Spleen (tissue), 11 donors: ENCODE measurements around the gene SLC38A8. TPM values are rescaled to one million over a fixed set of nuclear protein-coding genes. Genes with fewer than 3 reads are reported as not detected.

ENCODE experiments used
- DNase-seq: peaks from one replicate; pipeline ENCODE4 v3.0.0-alpha.2; 2020
- H3K27ac ChIP-seq, 8 donors: fragments of 200-600 bp; sonication (generic) in 7 of 8; 1 replicate in 4 of 8; 2 replicates in 4 of 8; pipeline versions ENCODE4 v1.5.0 to v1.8.0; 2016 to 2021; ENCODE audit warnings: inconsistent platforms in 4 of 8, mild to moderate bottlenecking in 4 of 8, moderate library complexity in 1 of 8
- H3K27me3 ChIP-seq, 7 donors: fragments of 200-600 bp; sonication (generic) in 6 of 7; replicated peaks in 1 of 7; 1 replicate in 4 of 7; 2 replicates in 3 of 7; pipeline versions ENCODE4 v1.5.0 to v1.8.0; 2016 to 2021; ENCODE audit warnings: inconsistent platforms in 3 of 7, mild to moderate bottlenecking in 1 of 7
- H3K36me3 ChIP-seq, 6 donors: fragments of 200-600 bp; sonication (generic) in 5 of 6; 1 replicate in 4 of 6; 2 replicates in 2 of 6; pipeline versions ENCODE4 v1.5.0 to v1.8.0; 2016 to 2021; ENCODE audit warnings: inconsistent platforms in 2 of 6
- H3K4me1 ChIP-seq, 6 donors: fragments of 200-600 bp; sonication (generic) in 5 of 6; 1 replicate in 3 of 6; 2 replicates in 3 of 6; pipeline versions ENCODE4 v1.5.0 to v1.8.0; 2016 to 2021; ENCODE audit warnings: inconsistent platforms in 3 of 6
- H3K4me3 ChIP-seq, 8 donors: fragments of 200-600 bp; sonication (generic) in 7 of 8; 1 replicate in 4 of 8; 2 replicates in 4 of 8; pipeline versions ENCODE4 v1.5.0 to v1.8.0; 2016 to 2021; ENCODE audit warnings: inconsistent platforms in 4 of 8, mild to moderate bottlenecking in 4 of 8, moderate library complexity in 2 of 8
- H3K9me3 ChIP-seq, 8 donors: fragments of 200-600 bp; sonication (generic) in 7 of 8; 1 replicate in 4 of 8; 2 replicates in 4 of 8; pipeline versions ENCODE4 v1.5.0 to v1.8.0; 2016 to 2021; ENCODE audit warnings: inconsistent platforms in 4 of 8
- CTCF ChIP-seq, 11 experiments: fragments of 200-600 bp in 7 of 11; fragments of 450-650 bp in 4 of 11; sonication (generic) in 4 of 11; IDR thresholded peaks in 8 of 11; conservative IDR thresholded peaks in 3 of 11; 1 replicate in 7 of 11; 2 replicates in 4 of 11; pipeline versions ENCODE4 v1.4.0 to v1.8.0; 2016 to 2021; ENCODE audit warnings: antibody characterized with exemption in 11 of 11, inconsistent platforms in 4 of 11, mild to moderate bottlenecking in 1 of 11
- POLR2A ChIP-seq, 3 donors: fragments of 450-650 bp; IDR thresholded peaks; one replicate each; pipeline ENCODE4 v1.5.1; 2017; ENCODE audit warnings: antibody characterized with exemption in 3 of 3, mild to moderate bottlenecking in 1 of 3
- POLR2AphosphoS5 ChIP-seq, 3 donors: sonication (generic); formaldehyde crosslinking; IDR thresholded peaks; one replicate each; pipeline ENCODE4 v1.5.1; 2017; ENCODE audit warnings: antibody characterized with exemption in 3 of 3
- WGBS, 5 donors: extraction: QIAGEN DNeasy Blood & Tissue Kit in 3 of 5; methylation state at CpG; one replicate each; pipeline versions ENCODE4 v1.1.5 to v1.1.7; 2013 to 2018; 5-methylcytosine and 5-hydroxymethylcytosine counted together
- intact Hi-C: fragments of 100-400 bp; cut with DNase I; formaldehyde crosslinking; loops from one replicate; pipeline ENCODE4 v1.15.0; 2023; ENCODE audit warnings: low total_unique reads
- polyA plus RNA-seq, 3 donors: library from polyadenylated mRNA; stranded (reverse); fragments of 200-250 nt; gene quantifications; one replicate each; pipeline ENCODE4 v1.2.1, GENCODE V29; 2013
- total RNA-seq, 7 donors: library from RNA; depleted of rRNA in 3 of 7; stranded (reverse); fragments of >200 nt in 3 of 7; fragmentation: NEBNext Ultra II Directional in 4 of 7; extraction: Animal tissue kit (Norgen Biotek cat#: 25700) in 4 of 7; gene quantifications; one replicate each; pipeline versions ENCODE4 v1.1.0 to v1.2.1, GENCODE V29; 2016 to 2021
- donor health status: healthy with polysubstance abuse.
- donor health status: DM: no; HTN: no; CAD: no; lungs with moderate emphysema.
- donor health status: DM: no; HTN: no; CAD: no.
- donor health status: Bipolar disorder and iron deficiency.
- donor health status: healthy.
- donor health status: DM: no; HTN: no; CAD: no.
- donor health status: DM: yes; HTN: yes; CAD: no.

Gene SLC38A8
- total and polyA plus RNA-seq, 10 donors = 0.37 TPM; not detected in 9

- peaks cover 0 to 64% (median 40%) of the 10 kb centered on the region in 6 donors for H3K4me1 ChIP-seq
- TF ChIP-seq CTCF (IDR thresholded peaks at IDR 0.05 in 8 of 11, conservative IDR thresholded peaks at IDR 0.05 in 3 of 11) (no peak), POLR2AphosphoS5 (IDR thresholded peaks at IDR 0.05) (no peak), POLR2A (IDR thresholded peaks at IDR 0.05) (no peak)
- no peak overlapping the region for H3K27ac ChIP-seq
- intact Hi-C loops = loop anchor here (10.0 kb wide), 1 partner anchor 87 kb away; no protein-coding TSS in a partner anchor
- DNase-seq = no peak
- no peak overlapping the region for H3K4me3 ChIP-seq
- H3K9me3 ChIP-seq = no peaks in the 10 kb centered on the region
- WGBS, 5 donors = 61 to 72% (median 69%) methylated on average over 11 of the region's 11 CpGs
- H3K27me3 ChIP-seq = no peaks in the 10 kb centered on the region
- peaks cover 0 to 93% (median 69%) of the 10 kb centered on the region in 6 donors for H3K36me3 ChIP-seq
These were observed 45.0 kb upstream of the SLC38A8 start for GRCh38 chr16:84087466-84088151.

- H3K9me3 ChIP-seq = no peaks in the 10 kb centered on the region
- TF ChIP-seq CTCF (IDR thresholded peaks at IDR 0.05 in 8 of 11, conservative IDR thresholded peaks at IDR 0.05 in 3 of 11) = no peak
- TF ChIP-seq POLR2A (IDR thresholded peaks at IDR 0.05) = no peak
- H3K36me3 ChIP-seq = peaks cover 0 to 93% (median 68%) of the 10 kb centered on the region in 6 donors
- intact Hi-C loops = loop anchor here (10.0 kb wide), 1 partner anchor 88 kb away; no protein-coding TSS in a partner anchor
- no peak overlapping the region for H3K4me3 ChIP-seq
- no peak overlapping the region for H3K27ac ChIP-seq
- no peak for DNase-seq
- no peaks in the 10 kb centered on the region for H3K27me3 ChIP-seq
- whole genome bisulfite sequencing, 5 donors = 80 to 86% (median 84%) methylated on average over 12 of the region's 12 CpGs
- peaks cover 0 to 70% (median 40%) of the 10 kb centered on the region in 6 donors for H3K4me1 ChIP-seq
These were observed 44.4 kb upstream of the SLC38A8 start for GRCh38 chr16:84087001-84087400.

- Histone ChIP-seq H3K36me3 (peaks cover 0 to 93% (median 69%) of the 10 kb centered on the region in 6 donors), H3K4me3 (no peak overlapping the region), H3K4me1 (peaks cover 0 to 76% (median 40%) of the 10 kb centered on the region in 6 donors), H3K27me3 (no peaks in the 10 kb centered on the region), H3K9me3 (no peaks in the 10 kb centered on the region), H3K27ac (peak overlapping the region in 3 of 8 donors; percentile 9 to 50 (median 41))
- intact Hi-C loops = loop anchor here (10.0 kb wide), 1 partner anchor 88 kb away; no protein-coding TSS in a partner anchor
- no peak for DNase-seq
- TF ChIP-seq CTCF (IDR thresholded peaks at IDR 0.05 in 8 of 11, conservative IDR thresholded peaks at IDR 0.05 in 3 of 11) (no peak), POLR2AphosphoS5 (IDR thresholded peaks at IDR 0.05) (peak in 1 of 3 donors; percentile 24)
- 66 to 81% (median 74%) methylated on average over 6 to 11 of the region's 11 CpGs for WGBS, 5 donors
These were observed 43.7 kb upstream of the SLC38A8 start for GRCh38 chr16:84086341-84086740.

GRCh38 chr16:84085773-84086172 lies 43.2 kb upstream of the SLC38A8 start:
- Histone ChIP-seq H3K4me3 (no peak overlapping the region), H3K27ac (peak overlapping the region in 3 of 8 donors; percentile 9 to 50 (median 41)), H3K27me3 (no peaks in the 10 kb centered on the region), H3K36me3 (peaks cover 0 to 93% (median 69%) of the 10 kb centered on the region in 6 donors), H3K9me3 (no peaks in the 10 kb centered on the region), H3K4me1 (peaks cover 0 to 82% (median 41%) of the 10 kb centered on the region in 6 donors)
- no peak for DNase-seq
- 13 to 22% (median 14%) methylated on average over 6 of the region's 6 CpGs for WGBS, 5 donors
- intact Hi-C loops = loop anchor here (10.0 kb wide), 1 partner anchor 89 kb away; no protein-coding TSS in a partner anchor
- TF ChIP-seq CTCF (IDR thresholded peaks at IDR 0.05 in 8 of 11, conservative IDR thresholded peaks at IDR 0.05 in 3 of 11) = no peak
- no peak for TF ChIP-seq POLR2AphosphoS5 (IDR thresholded peaks at IDR 0.05)
- TF ChIP-seq POLR2A (IDR thresholded peaks at IDR 0.05) = no peak
